ENCODE results near the gene C19orf73. TPM values are rescaled to one million over a fixed set of nuclear protein-coding genes. Genes with fewer than 3 reads are reported as not detected.
"Not testable (repeated sequence)": the region's sequence is repeated elsewhere in the genome, so short reads cannot be mapped to it uniquely, and the experiment has no call there.

Gene C19orf73
- total RNA-seq, 1 donor from 2014 or later = 2.3 TPM

DNA sequence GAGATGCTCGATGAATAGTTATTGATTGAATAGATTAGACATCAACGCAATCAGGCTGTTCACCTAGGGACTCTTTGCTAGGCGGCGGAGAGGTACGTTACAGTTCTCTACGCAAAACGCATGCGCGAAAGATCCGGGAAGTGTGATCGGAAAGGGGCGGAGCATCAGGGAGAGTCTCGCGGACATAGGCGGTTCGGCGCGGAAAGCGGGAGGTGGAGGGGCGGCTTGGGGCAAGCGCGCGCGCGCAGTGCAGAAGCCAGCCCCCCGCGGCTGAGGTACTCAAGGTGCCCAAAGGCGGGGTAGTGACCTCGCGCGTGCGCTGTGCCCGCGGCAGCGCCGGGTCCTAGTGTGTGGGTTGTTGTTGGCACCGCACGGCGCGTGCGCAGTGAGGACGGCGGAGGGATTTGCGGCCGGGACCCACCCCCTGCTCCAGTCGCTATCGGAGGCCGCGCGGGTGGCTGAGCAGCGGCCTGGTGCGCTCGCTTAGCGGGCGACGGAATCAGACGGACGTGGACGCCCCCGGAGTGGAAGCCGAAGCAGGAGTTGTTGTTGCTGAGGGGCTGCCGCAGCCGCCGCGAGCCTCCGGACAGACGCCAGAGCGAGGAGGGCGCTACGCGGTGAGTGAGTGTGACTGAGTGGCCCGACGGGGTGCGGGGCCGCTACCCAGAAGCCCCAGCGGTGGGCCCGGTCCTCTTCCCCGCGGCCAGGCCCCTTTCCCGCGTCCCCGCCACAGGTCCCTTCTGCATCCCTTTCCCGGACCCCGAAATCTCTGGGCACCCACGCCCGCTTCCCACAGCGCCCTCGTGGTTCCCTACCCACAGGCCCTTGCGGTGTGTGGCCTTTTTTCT lies 33.7 kb downstream of the C19orf73 start, which contains the start of gene SNRNP70:
SNRNP70 (plus strand) TSS at position 432 of the 848 bp plus-strand sequence. CDS start 964 bp downstream, outside the sequence.
- Mint-ChIP-seq H3K27me3 (peaks cover 4% of the 10 kb centered on the region), H3K27ac (peak within 1 kb of the TSS; percentile 79), H3K4me1 (ENCODE audit: unreplicated experiment) (peaks cover 10% of the 10 kb centered on the region), H3K4me3 (peak within 1 kb of the TSS; percentile 97), H3K36me3 (peaks cover 8% of the 10 kb centered on the region), H3K9me3 (no peaks in the 10 kb centered on the region)
- TF ChIP-seq, protein P1, sequence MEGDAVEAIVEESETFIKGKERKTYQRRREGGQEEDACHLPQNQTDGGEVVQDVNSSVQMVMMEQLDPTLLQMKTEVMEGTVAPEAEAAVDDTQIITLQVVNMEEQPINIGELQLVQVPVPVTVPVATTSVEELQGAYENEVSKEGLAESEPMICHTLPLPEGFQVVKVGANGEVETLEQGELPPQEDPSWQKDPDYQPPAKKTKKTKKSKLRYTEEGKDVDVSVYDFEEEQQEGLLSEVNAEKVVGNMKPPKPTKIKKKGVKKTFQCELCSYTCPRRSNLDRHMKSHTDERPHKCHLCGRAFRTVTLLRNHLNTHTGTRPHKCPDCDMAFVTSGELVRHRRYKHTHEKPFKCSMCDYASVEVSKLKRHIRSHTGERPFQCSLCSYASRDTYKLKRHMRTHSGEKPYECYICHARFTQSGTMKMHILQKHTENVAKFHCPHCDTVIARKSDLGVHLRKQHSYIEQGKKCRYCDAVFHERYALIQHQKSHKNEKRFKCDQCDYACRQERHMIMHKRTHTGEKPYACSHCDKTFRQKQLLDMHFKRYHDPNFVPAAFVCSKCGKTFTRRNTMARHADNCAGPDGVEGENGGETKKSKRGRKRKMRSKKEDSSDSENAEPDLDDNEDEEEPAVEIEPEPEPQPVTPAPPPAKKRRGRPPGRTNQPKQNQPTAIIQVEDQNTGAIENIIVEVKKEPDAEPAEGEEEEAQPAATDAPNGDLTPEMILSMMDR (conservative IDR thresholded peaks at IDR 0.05) = no peak
- peak; percentile 100 for DNase-seq (ENCODE audit: extremely low spot score, unreplicated experiment)

DNA sequence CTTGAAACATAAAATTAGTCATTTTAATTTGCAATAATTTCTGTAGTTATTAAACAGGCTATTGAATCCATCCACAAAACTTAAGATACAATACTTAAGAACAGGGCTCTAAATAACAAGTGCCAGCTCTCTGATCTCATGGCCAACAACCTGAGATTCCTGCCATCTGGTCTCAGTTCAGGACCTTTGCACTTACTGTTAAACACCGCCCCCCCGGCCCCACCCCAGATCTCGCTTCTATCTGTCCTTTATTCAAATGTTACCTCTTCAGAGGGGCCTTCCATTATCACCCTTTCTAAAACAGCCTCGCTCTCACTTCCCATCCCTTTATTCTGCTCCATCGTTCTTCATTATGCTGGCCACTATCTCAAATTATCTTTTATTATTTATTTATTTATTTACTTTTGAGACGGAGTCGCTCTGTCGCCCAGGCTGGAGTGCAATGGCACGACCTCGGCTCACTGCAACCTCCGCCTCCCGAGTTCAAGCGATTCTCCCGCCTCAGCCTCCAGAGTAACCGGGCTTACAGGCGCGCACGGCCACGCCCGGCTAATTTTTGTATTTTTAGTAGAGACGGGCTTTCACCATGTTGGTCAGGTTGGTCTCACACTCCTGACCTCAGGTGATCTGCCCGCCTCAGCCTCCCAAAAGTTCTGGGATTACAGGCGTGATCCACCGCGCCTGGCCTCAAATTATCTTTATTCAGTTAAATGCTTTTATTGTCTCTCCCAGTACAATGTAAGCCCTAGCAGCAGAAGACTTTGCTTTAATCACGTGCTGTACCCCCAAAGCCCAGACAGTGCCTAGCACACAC lies 34.5 kb downstream of the C19orf73 start:
- H3K27me3 Mint-ChIP-seq = peaks cover 8% of the 10 kb centered on the region
- peak overlapping the region; percentile 79 for H3K27ac Mint-ChIP-seq
- H3K4me3 Mint-ChIP-seq = peak overlapping the region; percentile 97
- no peaks in the 10 kb centered on the region for H3K9me3 Mint-ChIP-seq
- no peak for DNase-seq (ENCODE audit: extremely low spot score, unreplicated experiment)
- TF ChIP-seq, protein P1 (conservative IDR thresholded peaks at IDR 0.05) = no peak
- H3K36me3 Mint-ChIP-seq = peaks cover 6% of the 10 kb centered on the region
- peaks cover 10% of the 10 kb centered on the region for H3K4me1 Mint-ChIP-seq (ENCODE audit: unreplicated experiment)

DNA sequence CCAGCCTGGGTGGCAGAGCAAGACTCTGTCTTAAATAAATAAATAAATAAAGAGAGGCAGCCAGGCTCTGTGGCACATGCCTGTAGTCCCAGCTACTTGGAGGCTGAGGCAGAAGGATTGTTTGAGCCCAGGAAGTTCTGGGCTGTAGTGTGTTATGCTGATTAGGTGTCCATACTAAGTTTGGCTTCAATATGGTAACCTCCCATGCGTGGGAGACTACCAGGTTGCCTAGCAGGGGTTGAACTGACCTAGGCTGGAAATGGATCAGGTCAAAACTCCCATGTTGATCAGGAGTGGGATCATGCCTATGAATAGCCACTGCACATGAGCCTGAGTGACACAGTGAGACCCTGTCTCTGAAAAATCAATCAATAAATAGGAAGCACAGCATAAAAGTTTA lies 37.7 kb downstream of the C19orf73 start:
- Mint-ChIP-seq H3K36me3 (no peaks in the 10 kb centered on the region), H3K27me3 (peaks cover 8% of the 10 kb centered on the region), H3K4me1 (ENCODE audit: unreplicated experiment) (peaks cover 4% of the 10 kb centered on the region), H3K27ac (no peak overlapping the region), H3K4me3 (no peak overlapping the region), H3K9me3 (no peaks in the 10 kb centered on the region)
- DNase-seq (ENCODE audit: extremely low spot score, unreplicated experiment) = no peak
- TF ChIP-seq, protein P1 (conservative IDR thresholded peaks at IDR 0.05) = no peak

DNA sequence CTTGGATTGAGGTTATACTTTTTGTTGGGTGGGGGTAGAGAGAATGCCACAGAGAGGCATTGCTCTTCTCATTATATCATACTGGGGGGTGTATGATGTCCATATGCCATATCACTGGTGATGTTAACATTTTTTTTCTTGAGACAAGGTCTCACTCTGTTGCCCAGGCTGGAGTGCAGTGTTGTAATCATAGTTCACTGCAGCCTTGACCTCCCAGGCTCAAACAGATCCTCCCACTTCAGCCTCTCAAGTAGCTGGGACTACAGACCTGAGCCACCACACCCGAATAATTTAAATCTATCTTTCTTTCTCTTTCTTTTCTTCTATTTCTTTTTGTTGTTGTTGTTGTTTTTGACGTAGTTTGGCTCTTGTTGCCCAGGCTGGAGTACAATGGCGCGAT lies 38.6 kb downstream of the C19orf73 start:
- H3K27ac Mint-ChIP-seq = no peak overlapping the region
- no peak overlapping the region for H3K4me3 Mint-ChIP-seq

DNA sequence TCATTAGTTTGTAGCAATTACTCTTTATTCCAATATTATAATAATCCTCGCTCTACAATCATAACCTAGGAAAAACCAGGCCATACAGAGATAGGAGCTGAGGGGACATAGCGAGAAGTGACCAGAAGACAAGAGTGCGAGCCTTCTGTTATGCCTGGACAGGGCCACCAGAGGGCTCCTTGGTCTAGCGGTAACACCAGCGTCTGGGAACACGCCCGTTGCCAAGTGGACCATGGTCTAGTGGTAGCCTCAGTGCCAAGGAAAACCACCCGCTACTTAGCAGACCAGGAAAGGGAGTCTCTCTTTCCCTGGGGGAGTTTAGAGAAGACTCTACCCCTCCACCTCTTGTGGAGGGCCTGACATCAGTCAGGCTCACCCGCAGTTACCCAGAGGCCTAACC lies 44.1 kb downstream of the C19orf73 start:
- DNase-seq (ENCODE audit: extremely low spot score, unreplicated experiment); H3K36me3 Mint-ChIP-seq: not testable (repeated sequence)

More for the DNA sequence above, 38.6 kb downstream of the C19orf73 start:
- Mint-ChIP-seq H3K27me3 (peaks cover 10% of the 10 kb centered on the region), H3K36me3 (no peaks in the 10 kb centered on the region), H3K4me1 (ENCODE audit: unreplicated experiment) (peaks cover 4% of the 10 kb centered on the region), H3K9me3 (no peaks in the 10 kb centered on the region)
- DNase-seq (ENCODE audit: extremely low spot score, unreplicated experiment) = no peak
- TF ChIP-seq, protein P1 (conservative IDR thresholded peaks at IDR 0.05) = no peak

More for the DNA sequence above, 44.1 kb downstream of the C19orf73 start:
- H3K27me3 Mint-ChIP-seq = peaks cover 45% of the 10 kb centered on the region
- TF ChIP-seq, protein P1 (conservative IDR thresholded peaks at IDR 0.05) = peak; percentile 80
- H3K9me3 Mint-ChIP-seq, H3K4me3 Mint-ChIP-seq, H3K27ac Mint-ChIP-seq: not testable (repeated sequence)
- H3K4me1 Mint-ChIP-seq (ENCODE audit: unreplicated experiment) = peaks cover 10% of the 10 kb centered on the region

Measured in type B pancreatic cell (in vitro differentiated cells).